DOHH2 (cell line): ENCODE data around the gene KRT39.

Experiments used
- EZH2phosphoT487 ChIP-seq: fragments of 200-600 bp; sonication (generic); IDR thresholded peaks from 2 replicates; pipeline ENCODE4 v1.6.1; 2017; ENCODE audit warnings: borderline replicate concordance, mild to moderate bottlenecking, antibody characterized with exemption, low read length, moderate library complexity, mixed read lengths
- TF ChIP-seq, protein P1 (sequence below): fragments of 200-600 bp; sonication (generic); IDR thresholded peaks from one replicate; pipeline ENCODE4 v1.5.1; 2014; ENCODE audit warnings: antibody characterized with exemption, mild to moderate bottlenecking, low read depth, low read length; ENCODE audit not compliant: poor library complexity, severe bottlenecking

DNA sequence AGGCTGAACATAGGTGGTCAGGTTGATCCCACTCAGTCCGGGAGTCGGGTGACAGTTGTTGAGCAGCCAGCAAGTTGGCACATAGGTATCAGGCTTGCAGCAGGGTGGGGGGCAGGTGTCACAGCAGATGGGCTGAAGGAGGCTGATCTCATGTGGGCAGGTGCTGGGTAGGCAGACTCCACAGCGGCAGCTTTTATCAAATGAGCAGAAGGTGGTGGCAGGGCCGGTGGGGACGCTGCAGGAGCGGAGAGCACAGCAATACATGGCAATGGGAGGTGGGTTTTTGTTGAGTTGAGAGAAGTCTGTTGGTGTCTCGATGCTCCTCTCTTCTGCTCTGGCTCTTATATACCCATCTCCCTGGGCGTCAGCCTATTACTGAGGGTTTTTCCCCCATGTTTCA is 42.1 kb upstream of the KRT39 start, which contains the start of gene KRTAP3-1:
- TF ChIP-seq EZH2phosphoT487, result no peak
- TF ChIP-seq, protein P1, sequence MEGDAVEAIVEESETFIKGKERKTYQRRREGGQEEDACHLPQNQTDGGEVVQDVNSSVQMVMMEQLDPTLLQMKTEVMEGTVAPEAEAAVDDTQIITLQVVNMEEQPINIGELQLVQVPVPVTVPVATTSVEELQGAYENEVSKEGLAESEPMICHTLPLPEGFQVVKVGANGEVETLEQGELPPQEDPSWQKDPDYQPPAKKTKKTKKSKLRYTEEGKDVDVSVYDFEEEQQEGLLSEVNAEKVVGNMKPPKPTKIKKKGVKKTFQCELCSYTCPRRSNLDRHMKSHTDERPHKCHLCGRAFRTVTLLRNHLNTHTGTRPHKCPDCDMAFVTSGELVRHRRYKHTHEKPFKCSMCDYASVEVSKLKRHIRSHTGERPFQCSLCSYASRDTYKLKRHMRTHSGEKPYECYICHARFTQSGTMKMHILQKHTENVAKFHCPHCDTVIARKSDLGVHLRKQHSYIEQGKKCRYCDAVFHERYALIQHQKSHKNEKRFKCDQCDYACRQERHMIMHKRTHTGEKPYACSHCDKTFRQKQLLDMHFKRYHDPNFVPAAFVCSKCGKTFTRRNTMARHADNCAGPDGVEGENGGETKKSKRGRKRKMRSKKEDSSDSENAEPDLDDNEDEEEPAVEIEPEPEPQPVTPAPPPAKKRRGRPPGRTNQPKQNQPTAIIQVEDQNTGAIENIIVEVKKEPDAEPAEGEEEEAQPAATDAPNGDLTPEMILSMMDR, result no peak
